Heart right ventricle (tissue), 16 donors: ENCODE data around the gene HOXA9. TPM values are rescaled to one million over a fixed set of nuclear protein-coding genes. Genes with fewer than 3 reads are reported as not detected.
A peak's percentile ranks its signal among the peaks of the same experiment; 100 is the strongest.

Experiments
- ATAC-seq, 8 donors: fragments of 200-7000 bp; cut with Tn5 transposase; one replicate each; pipeline ENCODE4 v1.9.1; 2020; ENCODE audit warnings: mild to moderate bottlenecking in 8 of 8, moderate library complexity in 8 of 8, moderate number of reproducible peaks in 1 of 8
- DNase-seq, 2 donors: peaks; one replicate each; pipeline ENCODE4 v3.0.0-alpha.2; 2020
- H3K27ac ChIP-seq, 10 donors: fragments of 200-600 bp; sonication (generic) in 2 of 10; one replicate each; pipeline versions ENCODE4 v1.5.0 to v1.8.0; 2020 to 2022; ENCODE audit warnings: mild to moderate bottlenecking in 3 of 10
- H3K27me3 ChIP-seq, 7 donors: fragments of 200-600 bp; one replicate each; pipeline ENCODE4 v1.8.0; 2021 to 2022; ENCODE audit warnings: mild to moderate bottlenecking in 2 of 7
- H3K36me3 ChIP-seq, 9 donors: fragments of 200-600 bp; sonication (generic) in 1 of 9; one replicate each; pipeline versions ENCODE4 v1.5.0 to v1.8.0; 2020 to 2022; ENCODE audit warnings: mild to moderate bottlenecking in 2 of 9
- H3K4me1 ChIP-seq, 9 donors: fragments of 200-600 bp; sonication (generic) in 1 of 9; one replicate each; pipeline versions ENCODE4 v1.5.0 to v1.8.0; 2020 to 2022; ENCODE audit warnings: mild to moderate bottlenecking in 4 of 9
- H3K4me3 ChIP-seq, 10 donors: fragments of 200-600 bp; sonication (generic) in 2 of 10; one replicate each; pipeline versions ENCODE4 v1.5.0 to v1.8.0; 2020 to 2022; ENCODE audit warnings: mild to moderate bottlenecking in 7 of 10, moderate library complexity in 2 of 10
- H3K9me3 ChIP-seq, 11 donors: fragments of 200-600 bp in 10 of 11; sonication (generic) in 2 of 11; one replicate each; pipeline versions ENCODE4 v1.5.0 to v1.8.0; 2013 to 2022; ENCODE audit warnings: mild to moderate bottlenecking in 2 of 11, control low read depth in 1 of 11, moderate library complexity in 1 of 11
- CTCF ChIP-seq, 9 donors: fragments of 200-600 bp; sonication (generic) in 2 of 9; IDR thresholded peaks; one replicate each; pipeline versions ENCODE4 v1.5.0 to v1.8.0; 2021 to 2022; ENCODE audit warnings: antibody characterized with exemption in 9 of 9, mild to moderate bottlenecking in 5 of 9, moderate library complexity in 1 of 9
- WGBS, 2 donors: extraction: QIAGEN DNeasy Blood & Tissue Kit; methylation state at CpG; one replicate each; pipeline ENCODE4 v1.1.7; 2013; ENCODE audit warnings: inconsistent platforms in 1 of 2; 5-methylcytosine and 5-hydroxymethylcytosine counted together
- intact Hi-C, 10 donors: fragments of 100-400 bp; cut with DNase I; formaldehyde crosslinking; loops; one replicate each; pipeline versions ENCODE4 v1.11.1 to v1.14.2; 2022
- polyA plus RNA-seq, 2 donors: library from polyadenylated mRNA; stranded (reverse); fragments of 200-250 nt; gene quantifications; one replicate each; pipeline ENCODE4 v1.2.3, GENCODE V29; 2013
- total RNA-seq, 10 donors: library from RNA; stranded (reverse); fragmentation: NEBNext Ultra II Directional in 3 of 10; extraction: Animal tissue kit (Norgen Biotek cat#: 25700) in 3 of 10; gene quantifications; one replicate each; pipeline versions ENCODE4 v1.2.1 to v1.2.4, GENCODE V29; 2021 to 2023
- donor health status: Arrhythmogenic right ventricular cardiomyopathy.
- donor health status: ischemic (EF 13 %, LVEDD 7.1; RV severe dilation, severe dysfunction).
- donor health status: healthy with polysubstance abuse.
- donor health status: DM: no; HTN: yes; CAD: no.
- donor health status: DM: no; HTN: no; CAD: no.
- donor health status: ischemic (EF 25% LVEDD 6.9; RV normal size, moderate dysfunction).
- donor health status: ischemic (EF 25% LVEDD 5.7; RV mildly dilated, moderate dysfunction).
- donor health status: healthy.
- donor health status: DM: yes; HTN: yes; CAD: no.
- donor health status: Ischemic cardiomyopathy.
- donor health status: ischemic (EF 35%, LVEDD 5.7; RV mildly dilated, moderate dysfunction).
- donor health status: nonischemic (EF 11% LVEDD 7.7; RV severe dilation, severe dysfunction).
- donor health status: DM: yes; HTN: yes; CAD: no.
- donor health status: PGD.
- donor health status: ischemic (EF 29% LVEDD 5.4; RV normal size, mild dysfunction).
- donor health status: nonischemic (EF 23%, LVEDD 6.1; RV moderate dilation, normal function).

HOXA9 gene
- total and polyA plus RNA-seq, 12 donors: not detected

GRCh38 chr7:27199849-27200760 is 34.8 kb upstream of the HOXA9 start, which contains the start of gene HOXA13:
Gene HOXA13 (minus strand): TSS chr7:27200091. CDS start chr7:27200077, 14 bp downstream.
- intact Hi-C loops: loop anchor here (5.0 to 10.0 kb wide), 14 partner anchors 377 to 897 kb away; no protein-coding TSS in a partner anchor
- TF ChIP-seq CTCF (IDR thresholded peaks at IDR 0.05): no peak
- WGBS, 2 donors: 2% methylated on average over 76 to 97 of the region's 99 CpGs
- DNase-seq (no peak), ATAC-seq (peak in 4 of 8 donors; percentile 18 to 55 (median 32))
- Histone ChIP-seq H3K4me1 (peaks cover 0 to 42% (median 24%) of the 10 kb centered on the region in 9 donors), H3K4me3 (peak within 1 kb of the TSS in 8 of 10 donors; percentile 14 to 44 (median 31)), H3K9me3 (no peaks in the 10 kb centered on the region), H3K27me3 (peaks cover 51 to 98% (median 97%) of the 10 kb centered on the region in 7 donors), H3K36me3 (no peaks in the 10 kb centered on the region), H3K27ac (no peak within 1 kb of the TSS)

- WGBS, 2 donors: 1 to 3% methylated on average over 80 to 93 of the region's 93 CpGs
- DNase-seq (no peak), ATAC-seq (peak in 1 of 8 donors; percentile 10)
- Histone ChIP-seq H3K4me3 (peak overlapping the region in 5 of 10 donors; percentile 3 to 27 (median 18)), H3K36me3 (no peaks in the 10 kb centered on the region), H3K9me3 (no peaks in the 10 kb centered on the region), H3K4me1 (peaks cover 0 to 37% (median 20%) of the 10 kb centered on the region in 9 donors), H3K27me3 (peaks cover 44 to 98% (median 97%) of the 10 kb centered on the region in 7 donors), H3K27ac (no peak overlapping the region)
- intact Hi-C loops: loop anchor here (5.0 to 10.0 kb wide), 11 partner anchors 378 to 898 kb away; no protein-coding TSS in a partner anchor
- TF ChIP-seq CTCF (IDR thresholded peaks at IDR 0.05): no peak
Observed at GRCh38 chr7:27198871-27199801, 33.8 kb upstream of the HOXA9 start.

GRCh38 chr7:27198138-27198841 is 33.0 kb upstream of the HOXA9 start:
- intact Hi-C loops: loop anchor here (5.0 to 10.0 kb wide), 11 partner anchors 379 to 899 kb away; no protein-coding TSS in a partner anchor
- DNase-seq (no peak), ATAC-seq (no peak)
- Histone ChIP-seq H3K9me3 (no peaks in the 10 kb centered on the region), H3K27ac (no peak overlapping the region), H3K36me3 (no peaks in the 10 kb centered on the region), H3K27me3 (peaks cover 46 to 98% (median 97%) of the 10 kb centered on the region in 7 donors), H3K4me3 (no peak overlapping the region), H3K4me1 (peaks cover 0 to 42% (median 22%) of the 10 kb centered on the region in 9 donors)
- no peak for TF ChIP-seq CTCF (IDR thresholded peaks at IDR 0.05)
- 6 to 10% methylated on average over 29 of the region's 29 CpGs for WGBS, 2 donors
